ENCODE measurements around the gene RNF4.

GRCh38 chr4:2448589-2448988, 20.3 kb upstream of the RNF4 start:
- TF ChIP-seq, protein P1, sequence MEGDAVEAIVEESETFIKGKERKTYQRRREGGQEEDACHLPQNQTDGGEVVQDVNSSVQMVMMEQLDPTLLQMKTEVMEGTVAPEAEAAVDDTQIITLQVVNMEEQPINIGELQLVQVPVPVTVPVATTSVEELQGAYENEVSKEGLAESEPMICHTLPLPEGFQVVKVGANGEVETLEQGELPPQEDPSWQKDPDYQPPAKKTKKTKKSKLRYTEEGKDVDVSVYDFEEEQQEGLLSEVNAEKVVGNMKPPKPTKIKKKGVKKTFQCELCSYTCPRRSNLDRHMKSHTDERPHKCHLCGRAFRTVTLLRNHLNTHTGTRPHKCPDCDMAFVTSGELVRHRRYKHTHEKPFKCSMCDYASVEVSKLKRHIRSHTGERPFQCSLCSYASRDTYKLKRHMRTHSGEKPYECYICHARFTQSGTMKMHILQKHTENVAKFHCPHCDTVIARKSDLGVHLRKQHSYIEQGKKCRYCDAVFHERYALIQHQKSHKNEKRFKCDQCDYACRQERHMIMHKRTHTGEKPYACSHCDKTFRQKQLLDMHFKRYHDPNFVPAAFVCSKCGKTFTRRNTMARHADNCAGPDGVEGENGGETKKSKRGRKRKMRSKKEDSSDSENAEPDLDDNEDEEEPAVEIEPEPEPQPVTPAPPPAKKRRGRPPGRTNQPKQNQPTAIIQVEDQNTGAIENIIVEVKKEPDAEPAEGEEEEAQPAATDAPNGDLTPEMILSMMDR (IDR thresholded peaks at IDR 0.05): no peak
- no peak for TF ChIP-seq POLR2A (IDR thresholded peaks at IDR 0.05)

Data from esophagus squamous epithelium (tissue), 4 donors.